Ectodermal cell (in vitro differentiated cells): ENCODE results near the gene SLC27A3. TPM values are rescaled to one million over a fixed set of nuclear protein-coding genes. Genes with fewer than 3 reads are reported as not detected.

Experiments used
- H3K27ac ChIP-seq: 2 replicates; pipeline ENCODE4 v1.7.0; 2013; ENCODE audit warnings: mild to moderate bottlenecking, low read depth, low read length; ENCODE audit not compliant: insufficient read depth, poor library complexity, severe bottlenecking
- H3K27me3 ChIP-seq: 2 replicates; pipeline ENCODE4 v1.7.0; 2013; ENCODE audit warnings: mild to moderate bottlenecking, low read length; ENCODE audit not compliant: insufficient read depth, control insufficient read depth, poor library complexity, severe bottlenecking
- H3K36me3 ChIP-seq: one replicate; pipeline ENCODE4 v1.7.0; 2013; ENCODE audit warnings: low read length; ENCODE audit not compliant: control insufficient read depth, insufficient read depth
- H3K4me1 ChIP-seq: one replicate; pipeline ENCODE4 v1.7.0; 2013; ENCODE audit warnings: low read length; ENCODE audit not compliant: control insufficient read depth, insufficient read depth
- H3K4me3 ChIP-seq: 2 replicates; pipeline ENCODE4 v1.7.0; 2013; ENCODE audit warnings: low read depth, low read length, control low read depth; ENCODE audit not compliant: insufficient read depth
- H3K9me3 ChIP-seq: 2 replicates; pipeline ENCODE4 v1.7.0; 2013; ENCODE audit warnings: mild to moderate bottlenecking, low read length, moderate library complexity; ENCODE audit not compliant: control insufficient read depth
- whole genome bisulfite sequencing, 2 experiments: methylation state at CpG; one replicate each; pipeline ENCODE4 v1.1.7; 2013; ENCODE audit warnings: missing lambda C conversion rate in 2 of 2; 5-methylcytosine and 5-hydroxymethylcytosine counted together
- polyA plus RNA-seq, 4 experiments: library from polyadenylated mRNA; stranded (reverse); fragments of 50-300 nt; gene quantifications; one replicate each; pipeline ENCODE4 v1.2.3, GENCODE V29; 2013

Gene SLC27A3
- polyA plus RNA-seq (2013, experiment 1 of 4), result 10.2 TPM
- 10.3 TPM for polyA plus RNA-seq (2013, experiment 2 of 4)
- 12.3 TPM for polyA plus RNA-seq (2013, experiment 3 of 4)
- polyA plus RNA-seq (2013, experiment 4 of 4), result 12.2 TPM

GRCh38 chr1:153774780-153775457, at the start of gene SLC27A3:
Gene SLC27A3 (plus strand): TSS chr1:153775407. CDS start chr1:153775498, 91 bp downstream.
- Histone ChIP-seq H3K4me3 (peak within 1 kb of the TSS; percentile 49), H3K27me3 (peaks cover 15% of the 10 kb centered on the region), H3K9me3 (no peaks in the 10 kb centered on the region), H3K36me3 (peaks cover 9% of the 10 kb centered on the region), H3K4me1 (peaks cover 4% of the 10 kb centered on the region), H3K27ac (no peak within 1 kb of the TSS)
- 8 to 9% methylated on average over 35 of the region's 35 CpGs for WGBS, 2 experiments

- peaks cover 9% of the 10 kb centered on the region for H3K4me1 ChIP-seq
- 2 to 3% methylated on average over 42 to 46 of the region's 49 CpGs for WGBS, 2 experiments
- peak within 1 kb of the TSS; percentile 73 for H3K4me3 ChIP-seq
- H3K9me3 ChIP-seq, result no peaks in the 10 kb centered on the region
- H3K27me3 ChIP-seq, result no peaks in the 10 kb centered on the region
- no peaks in the 10 kb centered on the region for H3K36me3 ChIP-seq
- H3K27ac ChIP-seq, result peak within 1 kb of the TSS; percentile 4
These were observed 47.5 kb upstream of the SLC27A3 start, which contains the start of gene INTS3 for GRCh38 chr1:153727463-153728304. Gene INTS3 (plus strand): TSS chr1:153728050. CDS start chr1:153728635, 585 bp downstream.

- Histone ChIP-seq H3K4me1 (peaks cover 9% of the 10 kb centered on the region), H3K4me3 (peak overlapping the region; percentile 73), H3K9me3 (no peaks in the 10 kb centered on the region), H3K27ac (peak overlapping the region; percentile 4), H3K27me3 (no peaks in the 10 kb centered on the region), H3K36me3 (no peaks in the 10 kb centered on the region)
- WGBS, 2 experiments, result 0 to 1% methylated on average over 15 to 18 of the region's 19 CpGs
These were observed 46.7 kb upstream of the SLC27A3 start for GRCh38 chr1:153728305-153729066.

GRCh38 chr1:153730468-153730988, 44.7 kb upstream of the SLC27A3 start:
- WGBS, 2 experiments, result 69 to 80% methylated on average over 5 of the region's 5 CpGs
- no peaks in the 10 kb centered on the region for H3K9me3 ChIP-seq
- peaks cover 9% of the 10 kb centered on the region for H3K4me1 ChIP-seq
- H3K27ac ChIP-seq, result no peak overlapping the region
- H3K4me3 ChIP-seq, result no peak overlapping the region
- no peaks in the 10 kb centered on the region for H3K27me3 ChIP-seq
- no peaks in the 10 kb centered on the region for H3K36me3 ChIP-seq

- Histone ChIP-seq H3K27me3 (no peaks in the 10 kb centered on the region), H3K27ac (no peak overlapping the region), H3K9me3 (no peaks in the 10 kb centered on the region), H3K36me3 (no peaks in the 10 kb centered on the region), H3K4me3 (no peak overlapping the region), H3K4me1 (peaks cover 9% of the 10 kb centered on the region)
- WGBS, 2 experiments, result 79 to 90% methylated on average over 1 of the region's 1 CpG
These were observed 41.2 kb upstream of the SLC27A3 start for GRCh38 chr1:153733970-153734369.

- no peaks in the 10 kb centered on the region for H3K36me3 ChIP-seq
- H3K27ac ChIP-seq, result no peak overlapping the region
These were observed 40.7 kb upstream of the SLC27A3 start for GRCh38 chr1:153734396-153735089.

GRCh38 chr1:153735090-153735420, 40.2 kb upstream of the SLC27A3 start:
- no peaks in the 10 kb centered on the region for H3K27me3 ChIP-seq
- no peaks in the 10 kb centered on the region for H3K4me1 ChIP-seq
- WGBS, 2 experiments, result 89 to 94% methylated on average over 3 of the region's 3 CpGs
- no peak overlapping the region for H3K4me3 ChIP-seq
- no peaks in the 10 kb centered on the region for H3K36me3 ChIP-seq
- no peaks in the 10 kb centered on the region for H3K9me3 ChIP-seq
- no peak overlapping the region for H3K27ac ChIP-seq

More at GRCh38 chr1:153734396-153735089, 40.7 kb upstream of the SLC27A3 start:
- no peak overlapping the region for H3K4me3 ChIP-seq
- H3K4me1 ChIP-seq, result peaks cover 3% of the 10 kb centered on the region
- no peaks in the 10 kb centered on the region for H3K9me3 ChIP-seq
- H3K27me3 ChIP-seq, result no peaks in the 10 kb centered on the region
- WGBS, 2 experiments, result 76 to 80% methylated on average over 3 of the region's 3 CpGs

- WGBS, 2 experiments, result 94 to 99% methylated on average over 2 of the region's 2 CpGs
- no peak overlapping the region for H3K27ac ChIP-seq
- H3K4me1 ChIP-seq, result no peaks in the 10 kb centered on the region
- H3K27me3 ChIP-seq, result no peaks in the 10 kb centered on the region
- H3K36me3 ChIP-seq, result peaks cover 28% of the 10 kb centered on the region
- no peak overlapping the region for H3K4me3 ChIP-seq
- no peaks in the 10 kb centered on the region for H3K9me3 ChIP-seq
These were observed 33.2 kb upstream of the SLC27A3 start for GRCh38 chr1:153741986-153742385.

GRCh38 chr1:153742411-153743142, 32.6 kb upstream of the SLC27A3 start:
- Histone ChIP-seq H3K36me3 (peaks cover 30% of the 10 kb centered on the region), H3K4me1 (no peaks in the 10 kb centered on the region), H3K27me3 (no peaks in the 10 kb centered on the region), H3K9me3 (no peaks in the 10 kb centered on the region), H3K4me3 (no peak overlapping the region), H3K27ac (no peak overlapping the region)
- 87 to 88% methylated on average over 3 of the region's 5 CpGs for WGBS, 2 experiments
